ENCODE measurements around the gene KIAA0930.

KIAA0930 gene

DNA sequence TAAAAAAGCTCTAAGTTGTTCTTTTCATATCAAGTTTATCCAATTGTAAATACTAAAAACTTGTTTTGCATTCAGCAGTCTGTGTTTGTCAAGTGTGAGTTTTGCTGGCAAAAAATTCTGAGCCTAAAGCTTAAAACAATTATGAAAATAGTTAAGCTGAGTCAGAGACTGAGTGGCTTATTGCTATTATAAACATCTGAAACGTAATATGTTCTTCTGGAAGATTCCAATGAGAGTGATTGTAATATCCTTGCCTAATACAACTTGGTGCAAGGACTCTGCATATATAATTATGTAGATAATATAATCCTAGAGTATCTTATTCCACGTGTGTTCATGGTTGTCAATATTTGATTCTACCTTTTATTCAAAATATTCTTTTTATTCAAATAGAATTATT, 91.0 kb downstream of the KIAA0930 start:
- no peak for DNase-seq (ENCODE audit: low read depth)
- no peak for TF ChIP-seq CTCF (conservative IDR thresholded peaks at IDR 0.05; ENCODE audit: low read depth, low read length)
- H3K4me3 ChIP-seq (ENCODE audit: low read length) = no peak overlapping the region

DNA sequence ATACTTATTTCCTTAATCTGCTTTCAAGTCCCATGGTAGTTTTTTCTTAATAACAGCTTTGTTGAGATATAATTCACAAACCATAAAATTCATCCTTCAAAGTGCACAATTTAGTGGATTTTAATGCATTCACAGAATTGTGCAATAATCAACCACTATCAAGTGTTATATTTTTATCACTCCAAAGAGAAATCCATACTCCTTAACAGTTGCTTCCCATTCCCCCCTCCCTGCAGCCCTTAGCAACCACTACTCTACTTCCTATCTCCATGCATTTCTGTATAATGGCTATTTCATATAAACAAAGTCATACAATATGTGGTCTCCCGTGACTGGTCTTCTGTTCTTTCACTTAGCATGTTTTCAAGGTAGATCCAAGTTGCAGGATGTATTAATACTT, 95.8 kb downstream of the KIAA0930 start:
- TF ChIP-seq CTCF (conservative IDR thresholded peaks at IDR 0.05; ENCODE audit: low read depth, low read length) = no peak
- no peak overlapping the region for H3K4me3 ChIP-seq (ENCODE audit: low read length)
- no peak for DNase-seq (ENCODE audit: low read depth)

DNA sequence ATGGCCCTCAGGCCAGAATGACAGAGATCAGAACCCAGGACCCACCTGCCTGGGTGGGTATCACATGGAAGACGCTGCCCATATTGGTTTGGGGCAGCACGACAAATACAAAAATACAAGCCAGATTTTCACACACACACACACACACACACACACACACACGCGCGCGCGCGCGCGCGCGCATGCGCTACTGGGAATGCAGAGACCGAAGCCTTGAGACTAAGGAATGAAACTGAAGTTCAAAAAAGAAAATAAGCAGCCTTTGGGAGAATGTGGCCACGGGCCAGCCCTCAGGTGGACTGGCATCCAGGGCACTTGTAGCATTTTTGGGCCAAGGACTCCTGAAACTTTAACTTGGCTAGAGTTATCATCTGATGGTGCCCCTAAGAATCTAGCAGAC, 98.3 kb downstream of the KIAA0930 start:
- H3K4me3 ChIP-seq (ENCODE audit: low read length) = no peak overlapping the region
- DNase-seq (ENCODE audit: low read depth) = no peak
- no peak for TF ChIP-seq CTCF (conservative IDR thresholded peaks at IDR 0.05; ENCODE audit: low read depth, low read length)
